Transverse colon (tissue), 4 donors: ENCODE results near the gene S100A10. TPM values are rescaled to one million over a fixed set of nuclear protein-coding genes. Genes with fewer than 3 reads are reported as not detected.

Experiments used
- DNase-seq: peaks from one replicate; pipeline ENCODE4 v3.0.0-alpha.2; 2019
- H3K27ac ChIP-seq, 4 donors: fragments of 200-600 bp; sonication (generic); 2 replicates each; pipeline ENCODE4 v1.5.1; 2016 to 2018; ENCODE audit warnings: inconsistent platforms in 4 of 4
- H3K27me3 ChIP-seq: fragments of 200-600 bp; sonication (generic); 2 replicates; pipeline ENCODE4 v1.5.1; 2017; ENCODE audit warnings: inconsistent platforms
- H3K36me3 ChIP-seq, 4 donors: fragments of 200-600 bp; sonication (generic); 2 replicates each; pipeline ENCODE4 v1.5.1; 2017 to 2019; ENCODE audit warnings: inconsistent platforms in 4 of 4
- H3K4me1 ChIP-seq, 4 donors: fragments of 200-600 bp; sonication (generic); 2 replicates each; pipeline ENCODE4 v1.5.1; 2017 to 2020; ENCODE audit warnings: inconsistent platforms in 4 of 4
- H3K4me3 ChIP-seq, 4 donors: fragments of 200-600 bp; sonication (generic); 1 replicate in 1 of 4; 2 replicates in 3 of 4; pipeline versions ENCODE4 v1.5.1 to v1.6.1; 2017 to 2019; ENCODE audit warnings: inconsistent platforms in 4 of 4
- H3K9me3 ChIP-seq, 2 donors: fragments of 200-600 bp; sonication (generic); 2 replicates each; pipeline ENCODE4 v1.5.1; 2017 to 2019; ENCODE audit warnings: inconsistent platforms in 2 of 2
- CTCF ChIP-seq, 5 experiments: fragments of 200-600 bp in 3 of 5; fragments of 450-650 bp in 2 of 5; sonication (generic) in 3 of 5; IDR thresholded peaks; 1 replicate in 2 of 5; 2 replicates in 3 of 5; pipeline ENCODE4 v1.5.1; 2016 to 2017; ENCODE audit warnings: antibody characterized with exemption in 5 of 5, inconsistent platforms in 3 of 5, mild to moderate bottlenecking in 2 of 5, moderate library complexity in 1 of 5
- EP300 ChIP-seq: sonication (generic); formaldehyde crosslinking; IDR thresholded peaks from one replicate; pipeline ENCODE4 v1.6.1; 2017; ENCODE audit warnings: antibody characterized with exemption, low read depth
- POLR2A ChIP-seq: fragments of 450-650 bp; IDR thresholded peaks from one replicate; pipeline ENCODE4 v1.6.1; 2016; ENCODE audit warnings: antibody characterized with exemption, mild to moderate bottlenecking, moderate library complexity
- POLR2AphosphoS5 ChIP-seq, 3 donors: sonication (generic); formaldehyde crosslinking; IDR thresholded peaks; one replicate each; pipeline ENCODE4 v1.6.1; 2016; ENCODE audit warnings: antibody characterized with exemption in 3 of 3
- WGBS, 2 donors: methylation state at CpG; one replicate each; pipeline ENCODE4 v1.1.5; 2018; ENCODE audit warnings: low coverage in 1 of 2; 5-methylcytosine and 5-hydroxymethylcytosine counted together
- in situ Hi-C, 4 donors: fragments of 200-750 bp; cut with MboI; loops; one replicate each; pipeline versions ENCODE4 v1.15.0 to v1.15.1; 2017; ENCODE audit warnings: low sequenced_read_pairs in 3 of 4, low pct_ligation_motif_present in 1 of 4, low pct_unique_long_range_greater_than_20kb in 1 of 4
- intact Hi-C: fragments of 100-400 bp; cut with DNase I; formaldehyde crosslinking; loops from one replicate; pipeline ENCODE4 v1.15.1; 2023; ENCODE audit warnings: low total_unique reads
- total RNA-seq, 4 donors: library from RNA; depleted of rRNA; stranded (reverse); fragments of >200 nt; gene quantifications; one replicate each; pipeline ENCODE4 v1.1.0, GENCODE V29; 2016

S100A10 gene
- total RNA-seq: 100 to 1,000 TPM in 3 of 4 donors, 10 to 100 TPM in 1; 59.1 to 289 (median 251) TPM

- TF ChIP-seq POLR2AphosphoS5 (IDR thresholded peaks at IDR 0.05): peak; percentile 80 to 98 (median 96)
- TF ChIP-seq EP300: no peak
- peak in 2 of 5 experiments; percentile 14 to 31 for TF ChIP-seq CTCF (IDR thresholded peaks at IDR 0.05)
- peak; percentile 90 for TF ChIP-seq POLR2A
- H3K4me1 ChIP-seq: peaks cover 32 to 60% (median 48%) of the 10 kb centered on the region in 4 donors
- in situ Hi-C loops: no loop called here
- H3K4me3 ChIP-seq: peak within 1 kb of the TSS; percentile 63 to 84 (median 68)
- WGBS, 2 donors: 1% methylated on average over 40 of the region's 69 CpGs; no CpG with 5 or more reads in 1 of the 2 donors
- no peaks in the 10 kb centered on the region for H3K27me3 ChIP-seq
- peak; percentile 91 for DNase-seq
- no peaks in the 10 kb centered on the region for H3K9me3 ChIP-seq
- intact Hi-C loops: loop anchor here (2.0 kb wide), 1 partner anchor 61 kb away; no protein-coding TSS in a partner anchor
- no peaks in the 10 kb centered on the region for H3K36me3 ChIP-seq
- peak within 1 kb of the TSS; percentile 93 to 97 (median 94) for H3K27ac ChIP-seq
These were observed at the start of gene S100A10 for GRCh38 chr1:151993734-151994496. Gene S100A10 (minus strand): TSS chr1:151993859. CDS start chr1:151986230, 7,629 bp downstream.

GRCh38 chr1:152042030-152042429 is 48.4 kb upstream of the S100A10 start:
- no peak for DNase-seq
- TF ChIP-seq EP300: no peak
- no peak for TF ChIP-seq POLR2A
- TF ChIP-seq POLR2AphosphoS5 (IDR thresholded peaks at IDR 0.05): no peak
- no peak for TF ChIP-seq CTCF (IDR thresholded peaks at IDR 0.05)
- in situ Hi-C loops (no loop called here), intact Hi-C loops (no loop called here)
- Histone ChIP-seq H3K4me1 (peaks cover 0 to 11% (median 3%) of the 10 kb centered on the region in 4 donors), H3K9me3 (no peaks in the 10 kb centered on the region), H3K36me3 (no peaks in the 10 kb centered on the region), H3K4me3 (no peak overlapping the region), H3K27me3 (no peaks in the 10 kb centered on the region), H3K27ac (no peak overlapping the region)
- whole genome bisulfite sequencing, 2 donors: 57 to 77% methylated on average over 1 of the region's 1 CpG

GRCh38 chr1:152039886-152040285 is 46.2 kb upstream of the S100A10 start:
- TF ChIP-seq POLR2AphosphoS5 (IDR thresholded peaks at IDR 0.05) (no peak), EP300 (no peak), POLR2A (no peak), CTCF (IDR thresholded peaks at IDR 0.05) (no peak)
- no peak for DNase-seq
- H3K27me3 ChIP-seq: no peaks in the 10 kb centered on the region
- no peaks in the 10 kb centered on the region for H3K36me3 ChIP-seq
- intact Hi-C loops: no loop called here
- in situ Hi-C loops: no loop called here
- H3K9me3 ChIP-seq: no peaks in the 10 kb centered on the region
- WGBS, 2 donors: 0 to 64% methylated on average over 1 of the region's 1 CpG
- H3K4me1 ChIP-seq: peaks cover 5 to 18% (median 13%) of the 10 kb centered on the region in 4 donors
- no peak overlapping the region for H3K4me3 ChIP-seq
- H3K27ac ChIP-seq: no peak overlapping the region

- no peak for DNase-seq
- Histone ChIP-seq H3K27ac (no peak overlapping the region), H3K36me3 (no peaks in the 10 kb centered on the region), H3K9me3 (no peaks in the 10 kb centered on the region), H3K4me3 (no peak overlapping the region), H3K4me1 (peaks cover 7 to 22% (median 16%) of the 10 kb centered on the region in 4 donors), H3K27me3 (no peaks in the 10 kb centered on the region)
- WGBS, 2 donors: 93 to 100% methylated on average over 1 of the region's 1 CpG
- in situ Hi-C loops (no loop called here), intact Hi-C loops (no loop called here)
- no peak for TF ChIP-seq POLR2AphosphoS5 (IDR thresholded peaks at IDR 0.05)
- TF ChIP-seq EP300: no peak
- no peak for TF ChIP-seq POLR2A
- TF ChIP-seq CTCF (IDR thresholded peaks at IDR 0.05): no peak
These were observed 45.8 kb upstream of the S100A10 start for GRCh38 chr1:152039461-152039860.
